Raji (cell line): ENCODE results near the gene MILR1.

Source experiments
- POLR2A ChIP-seq: IDR thresholded peaks from 2 replicates; pipeline ENCODE4 v1.6.1; 2011; ENCODE audit warnings: low read depth, low read length, control low read depth; ENCODE audit not compliant: insufficient read depth

Gene MILR1

DNA sequence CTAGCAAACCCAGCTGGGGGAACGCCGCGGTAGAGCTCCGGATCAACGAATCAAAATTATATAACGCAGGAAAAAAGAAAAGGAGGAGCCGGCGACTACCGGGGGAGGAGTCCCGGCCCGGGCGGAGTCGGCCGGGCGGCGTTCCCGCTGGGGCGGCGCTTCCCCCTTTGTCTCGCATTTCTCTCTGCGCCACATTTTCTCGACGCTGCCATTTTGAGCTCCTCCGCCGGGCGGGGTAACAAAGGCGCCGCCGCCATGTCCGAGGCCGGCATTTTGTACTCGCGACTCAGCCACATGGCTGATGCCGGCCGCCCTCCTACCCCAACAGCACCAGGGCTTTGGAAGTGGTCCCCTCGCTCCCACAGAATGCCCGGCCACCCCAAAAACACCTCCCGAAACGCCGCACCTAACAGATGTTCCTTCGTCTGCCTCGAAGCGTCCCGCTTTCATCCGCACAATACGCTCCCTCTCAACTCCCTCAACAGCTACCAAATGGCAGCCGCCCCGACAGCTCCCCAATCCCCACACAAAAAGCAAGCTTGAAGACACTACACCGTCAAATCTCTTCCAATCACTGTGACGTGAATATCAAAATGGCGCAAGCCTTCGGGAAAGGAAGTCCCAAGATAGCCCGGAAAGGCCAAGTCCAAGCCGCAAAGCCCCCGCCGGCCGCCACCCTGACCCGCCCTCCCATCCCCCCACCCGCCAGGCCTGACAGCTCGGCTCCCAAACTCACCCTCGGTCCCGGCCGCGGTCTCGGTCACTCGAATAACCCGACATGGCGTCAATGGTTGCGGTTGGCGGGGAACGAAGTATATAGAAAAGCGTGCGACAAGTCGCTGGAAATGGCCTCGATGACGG, 56.7 kb downstream of the MILR1 start:
- TF ChIP-seq POLR2A: peak; percentile 50

DNA sequence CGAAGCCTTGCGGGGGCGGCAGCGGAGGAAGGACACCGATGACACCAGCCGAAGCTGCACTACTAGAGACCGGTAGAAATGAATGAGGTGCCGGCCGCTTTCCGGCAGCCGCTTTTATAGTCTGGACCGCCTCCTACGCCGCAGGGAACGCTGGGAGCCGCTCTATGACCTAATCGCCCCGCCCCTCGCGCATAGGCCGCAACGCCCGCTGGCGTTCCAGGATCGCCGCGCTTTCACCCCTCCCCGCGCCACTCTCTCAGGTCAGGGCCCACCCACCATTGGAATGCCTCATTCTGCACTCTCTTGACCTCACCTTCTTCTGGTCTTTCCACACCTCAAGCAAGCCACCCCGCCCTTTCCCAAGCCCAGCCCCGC, 57.3 kb downstream of the MILR1 start, which contains the start of gene DDX5:
TSS of gene DDX5 (minus strand) at position 89 of the 375 bp plus-strand sequence. CDS start 170 bp downstream, outside the sequence.
- TF ChIP-seq POLR2A: peak; percentile 99

DNA sequence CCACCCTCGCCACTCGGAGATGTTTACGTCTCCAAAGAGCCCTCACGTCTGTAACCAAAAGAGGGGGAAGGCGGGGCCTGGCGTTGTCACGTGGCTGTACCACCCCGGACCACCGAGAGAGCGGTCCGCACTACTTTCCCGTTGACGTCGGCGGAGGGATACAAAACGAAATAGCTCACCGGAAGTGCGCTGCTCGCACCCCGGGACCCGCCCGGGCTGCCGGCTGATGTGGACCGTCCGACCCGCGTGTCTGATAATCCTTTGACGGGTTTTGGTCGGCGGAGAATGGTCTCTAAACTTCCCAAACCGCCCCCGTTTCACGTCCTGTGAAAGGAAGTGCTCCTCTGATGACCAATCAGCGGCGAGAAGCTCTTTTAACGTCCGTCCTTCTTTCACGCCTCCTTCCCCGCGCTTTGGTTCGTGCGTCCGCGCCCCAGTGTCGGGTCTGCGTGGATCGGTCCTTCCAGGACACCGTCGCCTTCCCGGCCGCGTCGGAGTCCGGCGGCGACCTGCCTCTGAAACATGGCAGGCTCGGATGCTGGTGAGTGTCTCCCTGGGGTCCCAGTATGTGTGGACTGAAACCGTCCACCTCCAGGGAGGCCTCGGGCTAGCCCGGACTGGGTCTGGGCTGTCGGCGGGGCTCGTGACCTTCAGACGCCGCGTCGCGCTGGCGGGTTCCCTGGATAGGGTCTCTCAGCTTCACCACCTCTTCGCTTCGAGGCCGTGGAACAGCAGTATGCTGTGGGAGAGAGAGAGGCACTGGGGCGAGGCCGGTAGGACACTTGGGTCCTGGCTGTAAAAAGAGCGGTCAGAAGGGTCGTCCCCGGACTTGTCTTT, 57.9 kb downstream of the MILR1 start, which contains the start of gene CEP95:
TSS of gene CEP95 (plus strand) at position 402 of the 837 bp plus-strand sequence. CDS start at position 523, 121 bp downstream.
- TF ChIP-seq POLR2A: peak; percentile 66

DNA sequence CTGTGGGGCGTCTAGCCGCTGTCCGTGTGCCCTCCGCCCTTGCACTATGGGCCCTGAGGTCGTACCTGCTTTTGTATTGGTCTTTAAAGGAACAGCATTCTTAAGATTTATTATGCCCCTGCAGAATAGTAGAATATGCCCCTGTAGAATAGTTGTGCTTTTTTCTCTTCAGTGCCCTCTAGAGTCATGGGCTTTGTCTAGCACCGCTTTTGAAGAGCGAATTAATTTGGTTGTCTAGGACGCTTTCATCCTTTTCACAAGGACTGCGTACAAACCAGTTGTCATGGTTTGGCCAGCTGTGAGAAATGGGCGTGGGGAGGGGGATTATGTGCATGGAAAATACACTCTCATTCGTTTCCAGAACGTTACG, 58.5 kb downstream of the MILR1 start:
- TF ChIP-seq POLR2A: no peak

DNA sequence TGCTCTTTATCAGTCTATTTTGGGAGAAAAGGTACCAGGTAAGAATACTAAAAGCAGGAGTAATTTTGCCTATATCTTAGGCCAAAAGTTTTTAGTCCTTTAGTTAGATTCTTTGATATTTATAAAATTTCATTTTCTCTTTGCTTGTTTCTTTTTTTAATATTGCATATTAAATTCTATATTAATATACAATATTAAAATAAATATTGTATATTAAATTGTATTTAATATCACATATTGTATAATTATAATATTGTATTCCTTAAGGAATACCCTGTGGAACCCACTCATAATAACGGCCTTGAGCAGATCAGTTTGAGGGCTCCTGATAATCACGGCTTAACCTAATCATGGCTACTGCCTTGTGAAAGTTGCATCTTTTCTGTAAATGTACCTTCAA, 59.8 kb downstream of the MILR1 start:
- TF ChIP-seq POLR2A: no peak

DNA sequence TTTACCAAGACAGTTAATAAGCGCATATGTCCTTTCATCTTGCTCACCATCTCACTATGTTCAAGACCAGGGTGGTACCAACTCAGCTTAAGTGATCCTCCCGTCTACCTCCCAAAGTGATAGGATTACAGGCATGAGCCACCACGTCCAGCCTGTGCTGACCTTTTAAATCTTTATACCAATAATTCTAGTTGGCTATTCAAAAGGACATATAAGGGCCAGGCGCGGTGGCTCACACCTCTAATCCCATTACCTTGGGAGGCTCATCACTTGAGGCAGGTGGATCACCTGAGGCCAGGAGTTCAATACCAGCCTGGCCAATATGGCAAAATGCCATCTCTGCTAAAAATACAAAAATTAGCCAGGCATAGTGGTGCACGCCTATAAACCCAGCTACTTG, 60.3 kb downstream of the MILR1 start:
- no peak for TF ChIP-seq POLR2A

DNA sequence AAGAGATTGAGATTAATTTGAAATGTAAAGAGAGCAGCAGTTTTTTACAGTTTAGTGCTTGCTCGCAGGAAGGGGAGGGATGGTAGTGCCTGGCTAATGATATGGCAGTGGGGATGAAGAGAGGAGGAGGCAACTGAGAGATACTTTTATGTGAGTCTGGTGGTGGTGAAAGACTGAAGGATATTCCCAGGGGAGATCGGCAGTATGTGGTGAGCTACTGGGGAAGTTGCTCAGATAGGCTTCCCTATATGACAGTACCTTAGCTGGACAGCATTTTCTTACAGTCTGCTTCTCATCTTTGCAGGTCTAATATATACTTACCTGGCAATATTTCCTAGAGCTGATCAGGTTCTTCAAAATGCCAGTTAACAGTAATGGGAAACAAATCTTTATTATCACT, 66.5 kb downstream of the MILR1 start:
- TF ChIP-seq POLR2A: no peak

DNA sequence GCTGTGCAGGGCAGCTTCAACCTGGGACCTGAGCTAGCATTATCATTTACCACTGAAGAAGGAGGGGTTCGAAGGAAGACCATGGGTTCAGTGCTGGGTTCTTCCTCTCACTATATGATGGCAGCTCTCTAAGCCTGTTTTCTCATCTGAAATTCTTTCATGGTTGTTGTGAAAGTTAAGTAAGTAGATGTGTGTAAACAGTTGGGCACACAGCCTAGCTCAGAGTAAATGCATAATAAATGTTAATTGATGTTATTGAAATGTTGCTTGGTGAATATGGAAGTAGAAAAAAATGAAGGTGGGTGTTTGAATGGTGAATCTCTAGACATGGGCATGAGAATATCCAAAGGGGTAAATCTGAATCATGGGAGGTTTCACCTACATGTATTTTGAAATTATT, 66.9 kb downstream of the MILR1 start:
- no peak for TF ChIP-seq POLR2A
